Measurements from ENCODE around the gene PILRA. TPM values are rescaled to one million over a fixed set of nuclear protein-coding genes. Genes with fewer than 3 reads are reported as not detected.

The PILRA gene
- total RNA-seq, 4 donors from 2014 or later = 2.5 to 10.7 (median 4.7) TPM

DNA sequence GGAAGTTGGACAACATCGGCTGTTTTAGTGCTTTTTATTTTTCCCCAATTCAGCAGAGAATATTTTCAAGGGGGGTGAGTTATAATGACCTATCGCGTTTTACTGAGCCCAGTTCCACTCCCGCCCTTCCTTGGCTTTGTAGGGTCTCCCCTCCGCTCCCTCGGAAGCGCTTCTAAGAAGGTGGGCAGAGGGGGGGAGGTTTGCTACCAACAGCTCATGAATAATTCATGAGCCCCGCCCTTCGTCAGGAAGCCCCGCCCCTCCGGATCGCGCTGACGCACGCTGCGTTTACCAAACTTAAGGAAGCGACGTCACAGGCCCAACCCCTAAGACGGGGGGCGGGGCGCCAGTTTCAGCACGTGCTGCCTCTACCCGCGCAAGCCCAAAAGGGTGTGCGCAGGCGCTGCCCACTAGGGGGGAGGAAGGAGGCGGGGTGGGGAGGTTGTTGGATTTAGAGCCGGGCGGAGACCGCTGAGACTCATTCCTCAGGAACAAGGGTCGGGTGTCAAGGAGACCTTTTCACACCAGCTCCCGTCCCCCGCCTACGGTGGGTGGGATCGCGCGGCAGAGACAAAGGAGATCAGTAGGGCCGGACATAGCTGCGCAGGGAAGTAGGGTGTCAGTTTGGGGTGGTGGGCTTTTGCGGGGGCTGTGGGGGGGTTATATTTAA lies 55.8 kb downstream of the PILRA start:
- 0% methylated on average over 6 to 7 of the region's 40 CpGs for WGBS, 2 donors (ENCODE audit: low coverage in 1 of 2)
- Histone ChIP-seq H3K36me3 (peaks cover 0 to 34% of the 10 kb centered on the region in 2 donors), H3K27me3 (no peaks in the 10 kb centered on the region), H3K9me3 (no peaks in the 10 kb centered on the region), H3K4me3 (peak overlapping the region; percentile 91 to 95), H3K27ac (peak overlapping the region; percentile 94 to 99 (median 98)), H3K4me1 (peaks cover 0 to 48% (median 23%) of the 10 kb centered on the region in 3 donors)
- TF ChIP-seq, protein P1, sequence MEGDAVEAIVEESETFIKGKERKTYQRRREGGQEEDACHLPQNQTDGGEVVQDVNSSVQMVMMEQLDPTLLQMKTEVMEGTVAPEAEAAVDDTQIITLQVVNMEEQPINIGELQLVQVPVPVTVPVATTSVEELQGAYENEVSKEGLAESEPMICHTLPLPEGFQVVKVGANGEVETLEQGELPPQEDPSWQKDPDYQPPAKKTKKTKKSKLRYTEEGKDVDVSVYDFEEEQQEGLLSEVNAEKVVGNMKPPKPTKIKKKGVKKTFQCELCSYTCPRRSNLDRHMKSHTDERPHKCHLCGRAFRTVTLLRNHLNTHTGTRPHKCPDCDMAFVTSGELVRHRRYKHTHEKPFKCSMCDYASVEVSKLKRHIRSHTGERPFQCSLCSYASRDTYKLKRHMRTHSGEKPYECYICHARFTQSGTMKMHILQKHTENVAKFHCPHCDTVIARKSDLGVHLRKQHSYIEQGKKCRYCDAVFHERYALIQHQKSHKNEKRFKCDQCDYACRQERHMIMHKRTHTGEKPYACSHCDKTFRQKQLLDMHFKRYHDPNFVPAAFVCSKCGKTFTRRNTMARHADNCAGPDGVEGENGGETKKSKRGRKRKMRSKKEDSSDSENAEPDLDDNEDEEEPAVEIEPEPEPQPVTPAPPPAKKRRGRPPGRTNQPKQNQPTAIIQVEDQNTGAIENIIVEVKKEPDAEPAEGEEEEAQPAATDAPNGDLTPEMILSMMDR (IDR thresholded peaks at IDR 0.05) = peak in 2 of 4 experiments; percentile 51 to 65
- TF ChIP-seq POLR2AphosphoS5 (IDR thresholded peaks at IDR 0.05) (peak; percentile 97), EP300 (IDR thresholded peaks at IDR 0.05) (no peak), POLR2A (IDR thresholded peaks at IDR 0.05) (peak; percentile 91 to 95)
- peak; percentile 83 for ATAC-seq

DNA sequence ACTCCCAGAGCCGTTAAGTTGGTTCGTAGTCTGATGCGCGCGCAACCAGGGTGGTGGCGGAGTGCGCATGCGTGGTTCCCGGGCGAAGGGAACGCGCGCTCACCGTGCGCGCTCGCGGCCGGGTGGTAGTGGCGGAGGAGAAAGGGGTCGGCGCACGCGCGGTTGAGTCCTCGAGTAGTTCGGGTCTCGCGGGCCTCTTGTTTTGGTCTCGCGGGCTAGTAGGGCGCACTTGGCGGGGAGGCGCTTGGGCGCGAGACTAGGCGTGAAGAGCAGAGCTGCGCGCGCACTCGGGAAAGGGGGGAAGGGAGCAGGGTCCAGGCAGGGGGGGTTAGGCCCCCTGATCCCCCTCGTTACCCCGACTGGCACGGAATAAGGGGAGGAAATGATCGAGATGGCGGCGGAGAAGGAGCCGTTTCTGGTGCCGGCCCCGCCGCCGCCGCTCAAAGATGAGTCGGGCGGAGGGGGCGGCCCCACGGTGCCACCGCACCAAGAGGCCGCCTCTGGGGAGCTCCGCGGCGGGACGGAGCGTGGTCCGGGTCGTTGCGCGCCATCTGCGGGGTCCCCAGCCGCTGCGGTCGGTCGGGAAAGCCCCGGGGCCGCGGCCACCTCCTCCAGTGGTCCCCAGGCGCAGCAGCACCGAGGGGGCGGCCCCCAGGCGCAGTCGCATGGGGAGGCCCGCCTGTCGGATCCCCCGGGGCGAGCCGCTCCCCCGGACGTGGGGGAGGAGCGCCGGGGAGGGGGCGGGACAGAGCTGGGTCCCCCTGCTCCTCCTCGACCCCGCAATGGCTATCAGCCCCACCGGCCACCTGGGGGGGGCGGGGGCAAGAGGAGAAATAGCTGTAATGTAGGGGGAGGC lies 56.6 kb downstream of the PILRA start, which contains the start of gene MEPCE:
Gene MEPCE, plus strand, starts transcription at position 195 of the 856 bp plus-strand sequence. Its CDS starts 188 bp downstream, at position 383.
- WGBS, 2 donors (ENCODE audit: low coverage in 1 of 2) = 0 to 1% methylated on average over 2 to 22 of the region's 95 CpGs
- TF ChIP-seq POLR2AphosphoS5 (IDR thresholded peaks at IDR 0.05) (no peak), EP300 (IDR thresholded peaks at IDR 0.05) (no peak), POLR2A (IDR thresholded peaks at IDR 0.05) (peak in 1 of 2 donors; percentile 14)
- TF ChIP-seq, protein P1 (IDR thresholded peaks at IDR 0.05) = no peak
- H3K4me1 ChIP-seq = peaks cover 0 to 56% (median 27%) of the 10 kb centered on the region in 3 donors
- no peaks in the 10 kb centered on the region for H3K9me3 ChIP-seq
- H3K27ac ChIP-seq = peak within 1 kb of the TSS; percentile 94 to 99 (median 98)
- H3K27me3 ChIP-seq = no peaks in the 10 kb centered on the region
- H3K36me3 ChIP-seq = peaks cover 0 to 38% of the 10 kb centered on the region in 2 donors
- peak; percentile 74 for ATAC-seq
- H3K4me3 ChIP-seq = peak within 1 kb of the TSS; percentile 91 to 95

DNA sequence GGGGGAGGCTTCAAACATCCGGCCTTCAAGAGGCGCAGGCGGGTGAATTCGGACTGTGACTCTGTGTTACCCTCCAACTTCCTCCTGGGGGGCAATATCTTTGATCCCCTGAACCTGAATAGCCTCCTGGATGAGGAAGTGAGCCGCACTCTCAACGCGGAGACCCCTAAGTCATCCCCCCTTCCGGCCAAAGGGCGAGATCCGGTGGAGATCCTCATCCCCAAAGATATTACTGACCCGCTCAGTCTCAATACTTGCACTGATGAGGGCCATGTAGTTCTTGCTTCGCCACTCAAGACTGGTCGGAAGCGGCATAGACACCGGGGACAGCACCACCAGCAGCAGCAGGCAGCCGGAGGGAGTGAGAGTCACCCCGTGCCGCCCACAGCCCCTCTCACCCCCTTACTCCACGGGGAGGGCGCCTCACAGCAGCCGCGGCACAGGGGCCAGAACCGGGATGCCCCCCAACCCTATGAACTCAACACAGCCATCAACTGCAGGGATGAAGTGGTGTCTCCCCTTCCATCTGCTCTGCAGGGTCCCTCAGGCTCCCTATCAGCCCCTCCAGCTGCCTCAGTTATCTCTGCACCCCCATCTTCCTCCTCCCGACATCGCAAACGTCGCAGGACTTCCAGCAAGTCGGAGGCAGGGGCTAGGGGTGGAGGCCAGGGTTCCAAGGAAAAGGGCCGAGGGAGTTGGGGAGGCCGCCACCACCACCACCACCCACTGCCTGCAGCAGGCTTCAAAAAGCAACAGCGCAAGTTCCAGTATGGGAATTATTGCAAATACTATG lies 57.4 kb downstream of the PILRA start:
- Histone ChIP-seq H3K27me3 (no peaks in the 10 kb centered on the region), H3K36me3 (peaks cover 0 to 39% of the 10 kb centered on the region in 2 donors), H3K27ac (peak overlapping the region; percentile 94 to 99 (median 98)), H3K9me3 (no peaks in the 10 kb centered on the region), H3K4me1 (peaks cover 0 to 64% (median 34%) of the 10 kb centered on the region in 3 donors), H3K4me3 (peak overlapping the region; percentile 91 to 95)
- TF ChIP-seq POLR2AphosphoS5 (IDR thresholded peaks at IDR 0.05) (no peak), POLR2A (IDR thresholded peaks at IDR 0.05) (no peak)
- ATAC-seq = no peak
- 5 to 94% methylated on average over 3 to 16 of the region's 31 CpGs for WGBS, 2 donors (ENCODE audit: low coverage in 1 of 2)

DNA sequence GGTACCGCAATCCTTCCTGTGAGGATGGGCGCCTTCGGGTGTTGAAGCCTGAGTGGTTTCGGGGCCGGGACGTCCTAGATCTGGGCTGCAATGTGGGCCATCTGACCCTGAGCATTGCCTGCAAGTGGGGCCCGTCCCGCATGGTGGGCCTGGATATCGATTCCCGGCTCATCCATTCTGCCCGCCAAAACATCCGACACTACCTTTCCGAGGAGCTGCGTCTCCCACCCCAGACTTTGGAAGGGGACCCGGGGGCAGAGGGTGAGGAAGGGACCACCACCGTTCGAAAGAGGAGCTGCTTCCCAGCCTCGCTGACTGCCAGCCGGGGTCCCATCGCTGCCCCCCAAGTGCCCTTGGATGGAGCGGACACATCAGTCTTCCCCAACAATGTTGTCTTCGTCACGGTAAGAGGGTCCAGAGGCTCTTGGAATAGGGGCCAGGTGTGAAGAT lies 58.0 kb downstream of the PILRA start:
- Histone ChIP-seq H3K4me1 (peaks cover 0 to 66% (median 34%) of the 10 kb centered on the region in 3 donors), H3K9me3 (no peaks in the 10 kb centered on the region), H3K36me3 (peaks cover 0 to 39% of the 10 kb centered on the region in 2 donors), H3K4me3 (peak overlapping the region in 1 of 2 donors; percentile 95), H3K27ac (peak overlapping the region in 3 of 4 donors; percentile 98 to 99 (median 99)), H3K27me3 (no peaks in the 10 kb centered on the region)
- TF ChIP-seq, protein P1 (IDR thresholded peaks at IDR 0.05) = no peak
- TF ChIP-seq EP300 (IDR thresholded peaks at IDR 0.05) (no peak), POLR2AphosphoS5 (IDR thresholded peaks at IDR 0.05) (no peak), POLR2A (IDR thresholded peaks at IDR 0.05) (no peak)
- ATAC-seq = no peak
- WGBS, 2 donors (ENCODE audit: low coverage in 1 of 2) = 100% methylated on average over 3 of the region's 23 CpGs; no CpG with 5 or more reads in 1 of the 2 donors

Measured in gastroesophageal sphincter (tissue), 4 donors.